Subcutaneous adipose tissue (tissue), 4 donors: ENCODE measurements around the gene DCP2. TPM values are rescaled to one million over a fixed set of nuclear protein-coding genes. Genes with fewer than 3 reads are reported as not detected.

Experiments
- total RNA-seq, 4 donors: library from RNA; depleted of rRNA; stranded (reverse); fragments of >200 nt; gene quantifications; one replicate each; pipeline ENCODE4 v1.1.0, GENCODE V29; 2016
- TF ChIP-seq, protein P1 (sequence below): fragments of 450-650 bp; IDR thresholded peaks from one replicate; pipeline ENCODE4 v1.5.1; 2016; ENCODE audit warnings: low read depth, mild to moderate bottlenecking, control low read depth, antibody characterized with exemption, moderate library complexity

Gene DCP2
- total RNA-seq, 4 donors from 2014 or later: 36.2 to 55.9 (median 36.7) TPM

DNA sequence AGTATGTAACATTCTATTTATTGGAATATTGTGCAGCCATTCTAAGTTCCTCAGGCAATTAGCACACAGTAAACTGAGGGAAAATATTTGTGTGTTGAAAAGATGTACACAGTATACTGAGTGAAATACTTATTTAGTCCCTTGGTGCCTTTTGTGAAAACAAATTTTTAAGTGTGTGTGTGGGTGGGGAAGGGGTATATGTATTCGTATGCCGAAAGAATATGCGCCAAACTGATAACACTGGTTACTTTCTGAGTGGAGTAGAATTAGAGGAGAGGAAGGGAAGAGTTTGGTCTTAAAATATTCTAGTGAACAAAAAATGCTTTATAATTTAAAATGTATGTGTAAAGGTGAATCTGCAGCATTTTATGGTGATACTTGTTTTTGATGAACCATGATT is 3.1 kb downstream of the DCP2 start:
- TF ChIP-seq, protein P1, sequence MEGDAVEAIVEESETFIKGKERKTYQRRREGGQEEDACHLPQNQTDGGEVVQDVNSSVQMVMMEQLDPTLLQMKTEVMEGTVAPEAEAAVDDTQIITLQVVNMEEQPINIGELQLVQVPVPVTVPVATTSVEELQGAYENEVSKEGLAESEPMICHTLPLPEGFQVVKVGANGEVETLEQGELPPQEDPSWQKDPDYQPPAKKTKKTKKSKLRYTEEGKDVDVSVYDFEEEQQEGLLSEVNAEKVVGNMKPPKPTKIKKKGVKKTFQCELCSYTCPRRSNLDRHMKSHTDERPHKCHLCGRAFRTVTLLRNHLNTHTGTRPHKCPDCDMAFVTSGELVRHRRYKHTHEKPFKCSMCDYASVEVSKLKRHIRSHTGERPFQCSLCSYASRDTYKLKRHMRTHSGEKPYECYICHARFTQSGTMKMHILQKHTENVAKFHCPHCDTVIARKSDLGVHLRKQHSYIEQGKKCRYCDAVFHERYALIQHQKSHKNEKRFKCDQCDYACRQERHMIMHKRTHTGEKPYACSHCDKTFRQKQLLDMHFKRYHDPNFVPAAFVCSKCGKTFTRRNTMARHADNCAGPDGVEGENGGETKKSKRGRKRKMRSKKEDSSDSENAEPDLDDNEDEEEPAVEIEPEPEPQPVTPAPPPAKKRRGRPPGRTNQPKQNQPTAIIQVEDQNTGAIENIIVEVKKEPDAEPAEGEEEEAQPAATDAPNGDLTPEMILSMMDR: no peak

DNA sequence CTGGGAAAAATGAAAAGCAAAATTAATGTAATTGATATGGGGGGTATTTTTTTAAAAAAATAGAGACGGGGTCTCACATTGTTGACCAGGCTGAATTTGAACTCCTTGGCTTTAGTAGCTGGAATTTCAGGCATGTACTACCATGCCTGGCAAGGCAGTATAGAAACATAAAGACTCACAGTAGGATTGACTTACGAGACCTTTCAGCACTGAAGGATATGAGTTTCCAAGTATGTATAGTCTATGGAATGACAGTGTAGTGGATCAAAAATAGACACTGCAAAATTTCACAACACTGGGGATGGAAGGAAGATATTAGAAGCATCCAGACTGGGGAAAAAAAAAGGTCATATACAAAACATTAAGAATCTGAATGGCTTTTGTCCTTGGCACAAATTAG is 6.8 kb downstream of the DCP2 start:
- TF ChIP-seq, protein P1: no peak

DNA sequence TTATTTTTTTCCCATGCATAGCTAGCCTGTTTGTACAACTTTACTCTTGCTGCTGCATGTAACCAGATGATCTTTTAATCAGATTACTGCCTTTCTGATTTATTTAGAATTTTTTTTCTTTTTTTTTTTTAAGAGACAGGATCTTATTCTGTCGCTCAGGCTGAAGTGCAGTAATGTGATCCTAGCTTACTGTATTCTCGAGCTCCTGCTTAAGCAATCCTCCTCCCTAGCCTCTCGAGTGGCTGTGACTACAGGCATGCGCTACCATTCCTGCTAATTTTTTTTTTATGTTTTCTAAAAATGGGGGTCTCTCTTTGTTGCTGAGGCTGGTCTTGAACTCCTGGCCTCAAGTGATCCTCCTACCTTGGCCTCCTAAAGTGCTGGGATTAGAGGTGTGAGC is 9.6 kb downstream of the DCP2 start:
- TF ChIP-seq, protein P1: no peak

DNA sequence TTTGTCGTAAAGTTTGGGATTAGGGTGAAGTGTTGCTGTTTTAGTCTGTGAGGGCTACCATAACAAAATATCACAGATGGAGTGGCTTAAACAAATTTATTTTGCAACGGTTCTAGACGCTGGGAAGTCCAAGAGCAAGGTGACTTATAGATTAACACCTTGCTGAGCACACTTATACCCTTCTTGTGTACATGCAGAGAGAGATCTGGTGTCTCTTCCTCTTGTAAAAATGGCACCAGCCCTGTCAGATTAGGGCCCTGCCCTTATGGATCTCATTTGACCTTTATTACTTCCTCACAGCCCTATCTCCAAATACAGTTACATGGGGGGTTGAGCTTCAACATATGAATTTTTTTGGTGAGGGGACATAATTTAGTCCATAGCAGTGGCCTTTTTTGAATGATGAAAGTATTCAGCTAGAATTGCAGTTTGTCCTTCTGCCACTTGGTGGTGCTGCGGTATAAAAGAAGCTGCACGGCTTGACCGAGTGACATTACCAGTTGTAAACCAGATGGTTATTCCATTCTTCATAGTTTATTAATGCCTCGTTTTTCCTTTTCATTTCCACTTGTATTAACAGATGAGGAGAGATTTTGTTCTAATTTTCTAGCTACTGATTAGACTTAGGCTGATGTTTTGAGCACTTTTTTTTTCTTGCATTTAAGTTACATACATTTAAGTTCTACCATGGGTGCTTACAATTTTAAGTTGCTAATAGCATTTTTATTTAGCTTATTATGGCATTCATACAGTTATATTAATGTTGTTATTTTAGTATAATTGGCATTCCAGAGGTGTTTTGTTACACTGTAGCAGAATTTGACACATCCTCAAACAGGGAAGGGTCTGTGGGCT is 19.4 kb downstream of the DCP2 start:
- TF ChIP-seq, protein P1: no peak

DNA sequence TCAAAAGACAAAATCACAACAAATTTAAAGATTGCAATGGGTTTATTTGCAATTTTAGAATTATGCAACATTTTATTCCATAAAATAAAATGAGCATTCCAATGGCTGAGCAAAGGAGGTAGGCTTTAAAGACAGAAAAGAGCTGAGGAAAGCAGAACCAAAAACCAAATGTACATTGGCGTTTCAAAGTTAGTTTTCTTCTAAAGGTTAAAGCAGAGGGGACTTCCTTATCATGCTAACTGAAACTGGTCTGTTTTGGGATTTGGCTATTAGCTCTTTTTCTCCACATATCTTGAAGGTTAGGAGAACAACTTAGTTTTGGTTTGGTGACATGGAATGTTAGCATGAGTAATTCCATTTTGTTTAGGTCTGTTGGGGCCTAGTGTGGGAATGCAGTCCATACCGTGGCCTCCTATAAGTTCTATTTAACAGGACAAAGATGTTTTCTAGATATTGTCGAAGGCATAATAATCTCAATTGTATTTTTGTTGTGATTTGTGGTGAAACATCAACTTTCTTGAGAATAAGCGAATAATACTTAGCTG is 20.3 kb downstream of the DCP2 start:
- TF ChIP-seq, protein P1: no peak

DNA sequence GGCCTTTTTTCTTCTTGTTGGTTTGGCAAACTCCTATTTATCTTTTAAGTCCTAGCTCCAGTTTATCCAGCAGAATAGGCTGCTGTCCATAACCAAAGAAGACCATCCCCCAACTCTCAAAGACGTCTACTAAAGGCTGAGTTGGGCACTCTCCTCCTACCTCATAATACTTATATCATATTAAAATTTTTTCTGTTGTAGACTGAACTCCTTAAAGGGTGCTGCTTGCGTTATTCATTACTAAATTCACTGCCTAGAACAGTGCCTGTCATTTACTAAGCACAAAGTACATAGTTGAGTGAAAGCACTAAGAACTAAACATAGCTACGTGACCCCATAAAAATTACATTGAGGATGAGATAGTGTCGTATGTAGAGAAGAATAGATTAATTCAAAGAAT is 21.7 kb downstream of the DCP2 start:
- TF ChIP-seq, protein P1: no peak

DNA sequence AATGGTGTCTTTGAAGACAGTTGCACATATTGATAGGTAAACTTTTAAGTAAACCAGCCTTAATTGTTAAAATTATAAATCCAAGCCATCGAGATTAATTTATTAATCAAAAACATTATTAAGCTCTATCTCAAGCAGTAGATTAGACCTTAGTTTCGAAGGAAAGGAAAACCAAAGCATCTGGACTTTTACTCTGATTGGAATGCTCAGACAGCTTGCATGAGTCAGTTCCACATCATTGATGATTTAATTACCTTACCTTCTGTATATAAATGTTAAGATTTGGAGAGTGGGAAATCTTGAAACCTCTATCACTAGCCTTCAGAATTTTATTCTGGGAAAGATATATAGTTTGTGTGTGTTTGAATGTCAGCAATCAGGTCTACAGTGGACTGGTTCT is 23.9 kb downstream of the DCP2 start:
- TF ChIP-seq, protein P1: no peak
